ENCODE results near the gene NFKBIB. TPM values are rescaled to one million over a fixed set of nuclear protein-coding genes. Genes with fewer than 3 reads are reported as not detected.

Gene NFKBIB
- total and polyA plus RNA-seq, 2 experiments from 2014 or later: 24.1 to 29.6 TPM

GRCh38 chr19:38919837-38920601 is 20.2 kb downstream of the NFKBIB start:
- WGBS (ENCODE audit: low lambda C conversion rate, missing lambda C conversion rate): 92% methylated on average over 17 of the region's 21 CpGs
- Histone ChIP-seq H3K4me3 (no peak overlapping the region), H3K27me3 (no peaks in the 10 kb centered on the region), H3K27ac (no peak overlapping the region), H3K4me1 (ENCODE audit: insufficient read depth) (no peaks in the 10 kb centered on the region), H3K9me2 (replicated peaks; ENCODE audit: insufficient read depth) (no peaks in the 10 kb centered on the region), H3K9me3 (ENCODE audit: low read depth) (no peaks in the 10 kb centered on the region), H3K4me2 (no peak overlapping the region), H3K36me3 (replicated peaks; ENCODE audit: insufficient read depth, low read depth) (no peaks in the 10 kb centered on the region), H3K79me2 (no peaks in the 10 kb centered on the region), H2AFZ (no peak overlapping the region), H4K20me1 (ENCODE audit: insufficient read depth, poor library complexity, severe bottlenecking) (no peaks in the 10 kb centered on the region)
- no peak for DNase-seq (ENCODE audit: low spot score)
- TF ChIP-seq, protein P1, sequence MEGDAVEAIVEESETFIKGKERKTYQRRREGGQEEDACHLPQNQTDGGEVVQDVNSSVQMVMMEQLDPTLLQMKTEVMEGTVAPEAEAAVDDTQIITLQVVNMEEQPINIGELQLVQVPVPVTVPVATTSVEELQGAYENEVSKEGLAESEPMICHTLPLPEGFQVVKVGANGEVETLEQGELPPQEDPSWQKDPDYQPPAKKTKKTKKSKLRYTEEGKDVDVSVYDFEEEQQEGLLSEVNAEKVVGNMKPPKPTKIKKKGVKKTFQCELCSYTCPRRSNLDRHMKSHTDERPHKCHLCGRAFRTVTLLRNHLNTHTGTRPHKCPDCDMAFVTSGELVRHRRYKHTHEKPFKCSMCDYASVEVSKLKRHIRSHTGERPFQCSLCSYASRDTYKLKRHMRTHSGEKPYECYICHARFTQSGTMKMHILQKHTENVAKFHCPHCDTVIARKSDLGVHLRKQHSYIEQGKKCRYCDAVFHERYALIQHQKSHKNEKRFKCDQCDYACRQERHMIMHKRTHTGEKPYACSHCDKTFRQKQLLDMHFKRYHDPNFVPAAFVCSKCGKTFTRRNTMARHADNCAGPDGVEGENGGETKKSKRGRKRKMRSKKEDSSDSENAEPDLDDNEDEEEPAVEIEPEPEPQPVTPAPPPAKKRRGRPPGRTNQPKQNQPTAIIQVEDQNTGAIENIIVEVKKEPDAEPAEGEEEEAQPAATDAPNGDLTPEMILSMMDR (IDR thresholded peaks at IDR 0.05; ENCODE audit: poor library complexity): no peak
- TF ChIP-seq EZH2phosphoT487 (IDR thresholded peaks at IDR 0.05; ENCODE audit: low read depth, severe bottlenecking, unreplicated experiment) (no peak), EZH2 (IDR thresholded peaks at IDR 0.05; ENCODE audit: borderline replicate concordance) (no peak)

DNA sequence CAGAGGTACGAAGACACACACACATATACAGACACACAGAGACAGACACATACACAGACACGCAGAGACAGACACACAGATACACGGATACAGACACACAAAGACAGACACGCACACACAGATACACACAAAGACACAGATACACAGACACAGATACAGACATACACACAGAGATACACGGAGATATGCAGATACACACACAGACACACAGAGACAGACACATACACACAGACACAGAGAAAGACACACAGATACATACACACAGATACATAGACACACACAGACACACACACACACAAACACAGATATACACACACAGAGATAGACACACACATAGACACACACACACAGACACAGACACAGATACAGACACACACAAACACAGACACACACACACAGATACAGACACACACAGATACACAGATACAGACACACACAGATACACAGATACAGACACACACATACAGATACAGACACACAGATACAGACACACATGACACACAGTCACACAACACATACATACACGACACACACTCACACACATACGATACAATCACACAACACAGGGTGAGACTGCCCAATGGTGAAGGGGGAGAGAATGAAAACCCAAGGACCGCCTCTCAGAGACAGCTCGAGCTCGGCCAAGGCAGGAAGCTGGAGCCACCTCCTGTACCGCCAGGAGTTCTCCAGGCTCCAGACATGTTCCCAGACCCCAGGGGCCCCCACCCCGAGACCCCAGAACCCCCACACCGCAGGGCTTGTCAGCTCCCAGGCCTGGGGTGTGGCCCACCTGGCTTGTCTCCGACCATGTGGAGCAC is 21.0 kb downstream of the NFKBIB start:
- Histone ChIP-seq H3K4me3 (no peak overlapping the region), H3K36me3 (replicated peaks; ENCODE audit: insufficient read depth, low read depth) (no peaks in the 10 kb centered on the region)

GRCh38 chr19:38921420-38922274 is 21.9 kb downstream of the NFKBIB start:
- no peaks in the 10 kb centered on the region for H3K9me3 ChIP-seq (ENCODE audit: low read depth)
- H3K27ac ChIP-seq: no peak overlapping the region
- DNase-seq (ENCODE audit: low spot score): no peak
- H3K9me2 ChIP-seq (replicated peaks; ENCODE audit: insufficient read depth): no peaks in the 10 kb centered on the region
- TF ChIP-seq, protein P1 (IDR thresholded peaks at IDR 0.05; ENCODE audit: poor library complexity): no peak
- no peak for TF ChIP-seq EZH2phosphoT487 (IDR thresholded peaks at IDR 0.05; ENCODE audit: low read depth, severe bottlenecking, unreplicated experiment)
- no peak for TF ChIP-seq EZH2 (IDR thresholded peaks at IDR 0.05; ENCODE audit: borderline replicate concordance)
- no peaks in the 10 kb centered on the region for H3K36me3 ChIP-seq (replicated peaks; ENCODE audit: insufficient read depth, low read depth)
- H3K79me2 ChIP-seq: no peaks in the 10 kb centered on the region
- no peaks in the 10 kb centered on the region for H3K27me3 ChIP-seq
- no peaks in the 10 kb centered on the region for H3K4me1 ChIP-seq (ENCODE audit: insufficient read depth)
- no peak overlapping the region for H2AFZ ChIP-seq
- H3K4me2 ChIP-seq: no peak overlapping the region
- no peak overlapping the region for H3K4me3 ChIP-seq
- WGBS (ENCODE audit: low lambda C conversion rate, missing lambda C conversion rate): 96% methylated on average over 19 of the region's 20 CpGs
- H4K20me1 ChIP-seq (ENCODE audit: insufficient read depth, poor library complexity, severe bottlenecking): no peaks in the 10 kb centered on the region

More for the DNA sequence above, 21.0 kb downstream of the NFKBIB start:
- Histone ChIP-seq H3K9me3 (ENCODE audit: low read depth) (no peaks in the 10 kb centered on the region), H3K27me3 (no peaks in the 10 kb centered on the region), H3K9me2 (replicated peaks; ENCODE audit: insufficient read depth) (no peaks in the 10 kb centered on the region), H4K20me1 (ENCODE audit: insufficient read depth, poor library complexity, severe bottlenecking) (no peaks in the 10 kb centered on the region), H3K4me1 (ENCODE audit: insufficient read depth) (no peaks in the 10 kb centered on the region), H2AFZ (no peak overlapping the region), H3K79me2 (no peaks in the 10 kb centered on the region), H3K4me2 (no peak overlapping the region), H3K27ac (no peak overlapping the region)
- 82% methylated on average over 12 of the region's 14 CpGs for WGBS (ENCODE audit: low lambda C conversion rate, missing lambda C conversion rate)
- TF ChIP-seq, protein P1 (IDR thresholded peaks at IDR 0.05; ENCODE audit: poor library complexity): no peak
- TF ChIP-seq EZH2 (IDR thresholded peaks at IDR 0.05; ENCODE audit: borderline replicate concordance) (no peak), EZH2phosphoT487 (IDR thresholded peaks at IDR 0.05; ENCODE audit: low read depth, severe bottlenecking, unreplicated experiment) (no peak)
- DNase-seq (ENCODE audit: low spot score): no peak

All from hepatocyte (in vitro differentiated cells).